ENCODE measurements around the gene ITFG2.
"Not testable (repeated sequence)": the region's sequence is repeated elsewhere in the genome, so short reads cannot be mapped to it uniquely, and the experiment has no call there.

ITFG2 gene

GRCh38 chr12:2812290-2813213, at the start of gene ITFG2:
TSS of gene ITFG2 (plus strand) at chr12:2812668. CDS start at chr12:2812761, 93 bp downstream.
- Mint-ChIP-seq H3K27ac (peak within 1 kb of the TSS; percentile 99), H3K4me1 (ENCODE audit: low read depth) (peaks cover 17% of the 10 kb centered on the region), H3K36me3 (ENCODE audit: low read depth) (peaks cover 45% of the 10 kb centered on the region), H3K27me3 (no peaks in the 10 kb centered on the region), H3K4me3 (peak within 1 kb of the TSS; percentile 100), H3K9me3 (no peaks in the 10 kb centered on the region)
- intact Hi-C loops (cut with micrococcal nuclease), result loop anchor here (1.0 to 2.0 kb wide), 2 partner anchors 18 to 66 kb away; partner anchors contain the start of gene FKBP4

GRCh38 chr12:2764398-2764797, 48.1 kb upstream of the ITFG2 start:
- H3K27me3 Mint-ChIP-seq, result no peaks in the 10 kb centered on the region
- H3K27ac Mint-ChIP-seq, result no peak overlapping the region
- intact Hi-C loops (cut with micrococcal nuclease), result no loop called here

DNA sequence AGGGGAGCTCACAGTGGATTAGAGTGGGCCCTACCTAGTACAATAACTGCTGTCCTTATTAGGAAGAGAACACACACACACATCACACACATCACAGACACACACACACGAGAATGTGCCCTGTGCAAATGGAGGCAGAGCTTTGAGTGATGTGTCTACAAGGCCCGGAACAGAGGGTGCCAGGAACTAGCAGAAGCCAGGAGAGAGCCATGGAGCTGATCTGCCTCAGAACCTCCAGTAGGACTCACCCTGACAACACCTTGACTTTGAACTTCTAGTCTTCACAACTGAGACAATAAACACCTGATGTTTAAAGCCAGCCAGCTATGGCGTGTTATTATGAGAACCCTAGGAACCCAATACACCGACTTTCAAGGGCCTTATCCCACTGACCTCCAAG, 47.4 kb upstream of the ITFG2 start:
- H3K27me3 Mint-ChIP-seq, result no peaks in the 10 kb centered on the region
- intact Hi-C loops (cut with micrococcal nuclease), result no loop called here
- H3K9me3 Mint-ChIP-seq, result no peaks in the 10 kb centered on the region
- no peak overlapping the region for H3K27ac Mint-ChIP-seq
- H3K4me3 Mint-ChIP-seq, result no peak overlapping the region
- no peaks in the 10 kb centered on the region for H3K4me1 Mint-ChIP-seq (ENCODE audit: low read depth)
- H3K36me3 Mint-ChIP-seq (ENCODE audit: low read depth), result no peaks in the 10 kb centered on the region

More at GRCh38 chr12:2764398-2764797, 48.1 kb upstream of the ITFG2 start:
- Mint-ChIP-seq H3K4me3 (no peak overlapping the region), H3K36me3 (ENCODE audit: low read depth) (no peaks in the 10 kb centered on the region), H3K9me3 (no peaks in the 10 kb centered on the region), H3K4me1 (ENCODE audit: low read depth) (no peaks in the 10 kb centered on the region)

DNA sequence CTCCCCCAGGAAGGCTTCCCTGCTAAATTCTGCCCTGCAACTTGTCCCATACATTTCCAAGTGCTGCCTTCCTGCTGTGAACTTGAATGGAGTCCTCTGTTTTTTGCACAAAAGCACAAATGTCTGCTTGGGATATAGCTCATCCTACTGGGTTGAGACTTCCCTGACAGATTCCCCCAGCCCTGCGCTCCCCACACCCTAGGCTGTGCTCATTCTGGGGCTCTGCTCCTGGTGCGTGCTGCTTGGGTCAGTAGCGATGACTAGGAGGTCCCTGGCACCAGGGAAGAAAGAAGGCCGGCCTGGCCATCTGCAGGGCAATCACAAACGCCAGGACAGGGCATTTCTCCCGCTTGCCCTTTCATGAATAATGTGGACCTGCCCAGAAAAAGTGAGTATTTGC, 46.9 kb upstream of the ITFG2 start:
- Mint-ChIP-seq H3K4me1 (ENCODE audit: low read depth) (no peaks in the 10 kb centered on the region), H3K4me3 (no peak overlapping the region), H3K27me3 (no peaks in the 10 kb centered on the region), H3K27ac (no peak overlapping the region), H3K9me3 (no peaks in the 10 kb centered on the region), H3K36me3 (ENCODE audit: low read depth) (no peaks in the 10 kb centered on the region)
- intact Hi-C loops (cut with micrococcal nuclease), result no loop called here

DNA sequence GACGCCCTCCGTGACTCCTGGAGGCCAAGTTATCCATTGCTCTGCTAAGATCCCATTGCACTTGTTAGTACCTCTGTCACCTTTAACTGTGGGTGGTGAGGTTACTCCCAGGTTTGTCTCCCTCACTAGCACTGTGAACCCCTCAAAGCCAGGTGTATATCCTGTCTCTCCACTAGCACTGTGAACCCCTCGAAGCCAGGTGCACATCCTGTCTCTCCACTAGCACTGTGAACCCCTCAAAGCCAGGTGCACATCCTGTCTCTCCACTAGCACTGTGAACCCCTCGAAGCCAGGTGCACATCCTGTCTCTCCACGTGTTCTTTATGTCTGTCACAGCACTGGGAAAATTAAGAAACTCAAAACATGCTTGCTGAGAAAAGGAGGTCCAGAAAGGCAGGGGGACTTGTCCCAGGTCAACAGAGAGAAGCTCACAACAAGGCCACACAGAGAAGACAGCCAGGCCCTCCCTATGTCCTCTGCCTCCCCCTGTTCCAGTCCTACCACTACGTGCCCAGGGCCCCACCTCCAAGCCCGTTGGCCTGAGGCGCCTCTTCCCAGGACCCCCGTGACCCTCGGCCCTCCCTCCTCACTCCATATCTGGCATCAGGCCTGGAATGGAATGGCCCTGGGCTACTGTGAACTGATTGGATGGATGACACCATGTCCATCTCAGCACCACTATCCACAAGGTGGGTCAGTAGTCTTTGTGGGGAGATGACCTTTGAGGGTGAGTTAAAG, 44.1 kb upstream of the ITFG2 start:
- H3K27me3 Mint-ChIP-seq, result no peaks in the 10 kb centered on the region
- H3K27ac Mint-ChIP-seq, result no peak overlapping the region
- no peaks in the 10 kb centered on the region for H3K4me1 Mint-ChIP-seq (ENCODE audit: low read depth)
- H3K36me3 Mint-ChIP-seq (ENCODE audit: low read depth), result no peaks in the 10 kb centered on the region
- intact Hi-C loops (cut with micrococcal nuclease), result no loop called here
- H3K4me3 Mint-ChIP-seq, result no peak overlapping the region
- H3K9me3 Mint-ChIP-seq, result no peaks in the 10 kb centered on the region

DNA sequence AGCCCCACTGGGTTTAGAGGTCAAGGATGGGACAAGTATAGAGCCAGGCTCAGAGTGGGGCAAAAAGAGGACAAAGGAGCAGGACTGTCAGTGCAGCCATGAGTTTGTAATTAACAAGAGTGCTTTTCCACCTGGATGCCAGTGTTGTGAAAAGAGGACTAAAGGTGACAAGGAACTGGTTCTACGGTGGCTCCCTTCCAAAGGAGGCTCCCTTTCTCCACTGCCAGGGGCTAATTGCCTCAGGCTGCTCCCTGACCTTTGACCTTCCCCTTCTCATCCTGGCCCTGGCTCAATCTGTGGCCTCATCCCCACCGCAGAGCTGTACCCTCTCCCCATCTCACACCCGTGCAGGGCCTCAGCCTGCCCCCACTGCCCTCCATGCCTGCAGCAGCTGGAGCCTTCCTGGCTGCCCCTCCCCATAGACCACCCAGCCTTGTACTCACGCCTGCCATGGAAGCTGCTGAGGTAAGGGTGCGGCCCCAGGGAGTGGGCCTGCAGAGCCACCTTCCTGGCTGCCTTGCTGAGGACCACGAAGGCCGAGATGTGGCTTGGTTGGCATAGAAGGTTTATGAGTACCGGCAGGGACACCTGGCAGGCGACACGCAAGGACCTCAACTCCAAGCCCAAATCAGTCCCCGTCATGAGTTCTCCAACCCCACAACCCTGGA, 42.5 kb upstream of the ITFG2 start:
- no peaks in the 10 kb centered on the region for H3K27me3 Mint-ChIP-seq
- H3K36me3 Mint-ChIP-seq (ENCODE audit: low read depth), result no peaks in the 10 kb centered on the region
- intact Hi-C loops (cut with micrococcal nuclease), result no loop called here
- no peak overlapping the region for H3K27ac Mint-ChIP-seq
- no peaks in the 10 kb centered on the region for H3K4me1 Mint-ChIP-seq (ENCODE audit: low read depth)
- H3K4me3 Mint-ChIP-seq, result no peak overlapping the region
- no peaks in the 10 kb centered on the region for H3K9me3 Mint-ChIP-seq

DNA sequence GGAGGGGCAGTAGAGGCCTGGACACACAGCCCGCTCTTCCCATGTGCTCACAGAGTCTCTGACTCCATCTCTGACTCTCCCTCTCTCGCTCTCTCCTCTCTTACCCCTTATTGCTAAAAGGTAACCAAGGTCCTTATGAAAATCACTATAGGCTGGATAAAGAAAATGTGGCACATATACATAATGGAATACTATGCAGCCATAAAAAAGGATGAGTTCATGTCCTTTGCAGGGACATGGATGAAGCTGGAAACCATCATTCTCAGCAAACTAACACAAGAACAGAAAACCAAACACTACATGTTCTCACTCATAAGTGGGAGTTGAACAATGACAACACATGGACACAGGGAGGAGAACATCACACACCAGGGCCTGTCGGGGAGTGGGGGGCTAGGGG, 41.9 kb upstream of the ITFG2 start:
- H3K4me3 Mint-ChIP-seq; H3K27me3 Mint-ChIP-seq; H3K4me1 Mint-ChIP-seq (ENCODE audit: low read depth); intact Hi-C loops (cut with micrococcal nuclease); H3K36me3 Mint-ChIP-seq (ENCODE audit: low read depth); H3K27ac Mint-ChIP-seq; H3K9me3 Mint-ChIP-seq: not testable (repeated sequence)

DNA sequence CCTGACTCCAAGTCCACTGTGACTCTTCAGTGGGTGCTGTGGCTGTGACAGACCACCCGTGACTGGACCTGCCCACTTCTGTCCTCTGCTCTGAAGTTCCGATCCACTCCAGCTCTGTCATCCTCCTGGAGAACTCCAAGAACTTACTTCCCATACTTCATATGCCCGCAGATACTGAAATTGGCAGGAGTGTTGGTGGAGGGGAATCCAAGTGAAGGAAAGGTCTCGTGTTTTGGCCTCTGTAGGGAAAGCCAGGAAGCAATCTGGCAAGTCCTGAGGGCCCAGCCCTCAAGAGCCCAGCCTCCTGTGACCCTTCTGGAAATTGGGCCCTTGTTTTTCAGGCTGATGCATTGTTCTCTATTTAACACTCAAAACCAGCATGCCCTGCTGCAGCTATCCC, 40.1 kb upstream of the ITFG2 start:
- Mint-ChIP-seq H3K4me3 (no peak overlapping the region), H3K4me1 (ENCODE audit: low read depth) (no peaks in the 10 kb centered on the region), H3K9me3 (no peaks in the 10 kb centered on the region), H3K27ac (no peak overlapping the region), H3K27me3 (no peaks in the 10 kb centered on the region), H3K36me3 (ENCODE audit: low read depth) (no peaks in the 10 kb centered on the region)
- intact Hi-C loops (cut with micrococcal nuclease), result no loop called here

- no peaks in the 10 kb centered on the region for H3K4me1 Mint-ChIP-seq (ENCODE audit: low read depth)
Observed at GRCh38 chr12:2773199-2773875, 39.1 kb upstream of the ITFG2 start.

DNA sequence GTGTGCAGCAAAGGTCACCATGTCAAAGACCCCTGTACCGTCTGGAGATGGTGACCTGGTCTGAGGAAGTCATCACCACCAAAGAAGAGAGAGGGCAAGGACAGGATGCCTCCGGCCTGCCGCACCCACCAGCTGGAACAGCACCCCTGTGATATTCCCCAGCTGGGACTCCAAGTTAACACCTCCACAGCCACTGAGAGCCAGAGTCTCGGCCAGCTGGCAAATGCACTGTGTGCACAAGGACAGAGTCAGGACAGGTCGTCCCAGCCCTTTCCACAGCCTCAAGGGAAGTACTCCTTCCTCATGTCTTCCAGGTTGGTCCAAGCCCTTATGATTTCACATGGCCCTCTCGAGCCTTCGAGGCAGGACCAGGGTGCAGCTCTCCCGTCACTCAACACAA, 37.0 kb upstream of the ITFG2 start:
- Mint-ChIP-seq H3K36me3 (ENCODE audit: low read depth) (no peaks in the 10 kb centered on the region), H3K27me3 (peaks cover 3% of the 10 kb centered on the region), H3K4me1 (ENCODE audit: low read depth) (peaks cover 9% of the 10 kb centered on the region), H3K27ac (no peak overlapping the region), H3K9me3 (no peaks in the 10 kb centered on the region), H3K4me3 (no peak overlapping the region)
- intact Hi-C loops (cut with micrococcal nuclease), result no loop called here

More at GRCh38 chr12:2773199-2773875, 39.1 kb upstream of the ITFG2 start:
- intact Hi-C loops (cut with micrococcal nuclease), result no loop called here
- Mint-ChIP-seq H3K36me3 (ENCODE audit: low read depth) (no peaks in the 10 kb centered on the region), H3K27ac (no peak overlapping the region), H3K9me3 (no peaks in the 10 kb centered on the region), H3K27me3 (no peaks in the 10 kb centered on the region), H3K4me3 (no peak overlapping the region)

- intact Hi-C loops (cut with micrococcal nuclease), result no loop called here
- no peaks in the 10 kb centered on the region for H3K36me3 Mint-ChIP-seq (ENCODE audit: low read depth)
Observed at GRCh38 chr12:2776129-2776806, 36.2 kb upstream of the ITFG2 start.

GRCh38 chr12:2779281-2779680, 33.2 kb upstream of the ITFG2 start:
- intact Hi-C loops (cut with micrococcal nuclease), result no loop called here
- Mint-ChIP-seq H3K4me1 (ENCODE audit: low read depth) (peaks cover 19% of the 10 kb centered on the region), H3K27ac (no peak overlapping the region), H3K36me3 (ENCODE audit: low read depth) (no peaks in the 10 kb centered on the region), H3K4me3 (no peak overlapping the region), H3K27me3 (peaks cover 22% of the 10 kb centered on the region), H3K9me3 (no peaks in the 10 kb centered on the region)

More at GRCh38 chr12:2776129-2776806, 36.2 kb upstream of the ITFG2 start:
- H3K4me1 Mint-ChIP-seq (ENCODE audit: low read depth), result peaks cover 9% of the 10 kb centered on the region
- H3K27ac Mint-ChIP-seq, result no peak overlapping the region
- no peak overlapping the region for H3K4me3 Mint-ChIP-seq
- H3K9me3 Mint-ChIP-seq, result no peaks in the 10 kb centered on the region
- peaks cover 3% of the 10 kb centered on the region for H3K27me3 Mint-ChIP-seq

All from dendritic cell treated with granulocyte-macrophage colony-stimulating factor and Interleukin-4, amounts not matched to agents 40 ng/mL and 50 ng/mL, for 4 days (primary cell).